ENCODE measurements around the gene TOP1.

TOP1 gene

DNA sequence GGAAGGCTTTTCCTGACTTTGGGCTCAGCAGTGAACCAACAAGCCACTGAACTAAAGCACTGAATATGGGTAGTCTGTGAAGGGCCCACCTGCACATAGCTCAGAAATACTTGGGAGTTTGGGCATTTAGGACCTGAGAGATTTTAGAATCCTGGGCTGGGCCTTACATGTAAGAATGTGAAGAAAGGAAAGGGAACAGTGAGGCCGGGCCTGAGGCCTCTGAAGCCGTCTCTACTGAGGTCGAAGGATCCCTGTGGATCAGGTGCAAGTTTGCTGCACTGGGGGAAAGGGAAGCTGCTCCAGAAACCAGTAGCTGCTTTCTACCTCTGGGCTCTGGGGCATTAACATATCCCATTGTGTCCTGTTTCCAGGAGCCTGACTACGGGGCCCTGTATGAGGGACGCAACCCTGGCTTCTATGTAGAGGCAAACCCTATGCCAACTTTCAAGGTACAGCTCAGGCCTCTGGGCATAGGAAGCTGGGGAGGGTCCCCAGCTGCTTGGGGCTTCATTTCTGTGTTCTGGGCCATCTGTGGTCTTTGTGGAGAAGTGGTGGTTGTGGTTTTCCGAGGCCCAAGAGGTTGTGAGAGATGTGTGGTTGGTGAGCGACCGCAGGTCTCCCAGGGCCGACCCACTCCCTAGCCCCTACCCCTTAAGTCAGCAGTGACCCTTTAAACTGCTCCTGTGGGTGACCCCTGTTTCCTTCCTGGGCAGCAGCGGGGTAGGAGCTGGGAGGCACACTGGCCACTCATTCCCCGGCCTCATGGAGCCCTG is 139.0 kb downstream of the TOP1 start:
- H3K27me3 ChIP-seq (ENCODE audit: insufficient read depth, poor library complexity, severe bottlenecking), result no peaks in the 10 kb centered on the region
- H3K4me3 ChIP-seq (ENCODE audit: severe bottlenecking), result no peak overlapping the region
- TF ChIP-seq, protein P1, sequence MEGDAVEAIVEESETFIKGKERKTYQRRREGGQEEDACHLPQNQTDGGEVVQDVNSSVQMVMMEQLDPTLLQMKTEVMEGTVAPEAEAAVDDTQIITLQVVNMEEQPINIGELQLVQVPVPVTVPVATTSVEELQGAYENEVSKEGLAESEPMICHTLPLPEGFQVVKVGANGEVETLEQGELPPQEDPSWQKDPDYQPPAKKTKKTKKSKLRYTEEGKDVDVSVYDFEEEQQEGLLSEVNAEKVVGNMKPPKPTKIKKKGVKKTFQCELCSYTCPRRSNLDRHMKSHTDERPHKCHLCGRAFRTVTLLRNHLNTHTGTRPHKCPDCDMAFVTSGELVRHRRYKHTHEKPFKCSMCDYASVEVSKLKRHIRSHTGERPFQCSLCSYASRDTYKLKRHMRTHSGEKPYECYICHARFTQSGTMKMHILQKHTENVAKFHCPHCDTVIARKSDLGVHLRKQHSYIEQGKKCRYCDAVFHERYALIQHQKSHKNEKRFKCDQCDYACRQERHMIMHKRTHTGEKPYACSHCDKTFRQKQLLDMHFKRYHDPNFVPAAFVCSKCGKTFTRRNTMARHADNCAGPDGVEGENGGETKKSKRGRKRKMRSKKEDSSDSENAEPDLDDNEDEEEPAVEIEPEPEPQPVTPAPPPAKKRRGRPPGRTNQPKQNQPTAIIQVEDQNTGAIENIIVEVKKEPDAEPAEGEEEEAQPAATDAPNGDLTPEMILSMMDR (IDR thresholded peaks at IDR 0.05; ENCODE audit: poor library complexity, severe bottlenecking), result no peak
- DNase-seq (ENCODE audit: low spot score), result peak; percentile 64
- H3K9me3 ChIP-seq (ENCODE audit: severe bottlenecking), result no peaks in the 10 kb centered on the region
- peaks cover 97% of the 10 kb centered on the region for H3K36me3 ChIP-seq (ENCODE audit: low read depth)
- no peak overlapping the region for H3K27ac ChIP-seq (ENCODE audit: poor library complexity, severe bottlenecking)
- H3K4me1 ChIP-seq (ENCODE audit: insufficient read depth, poor library complexity, severe bottlenecking), result no peaks in the 10 kb centered on the region
- ATAC-seq (ENCODE audit: low read depth), result no peak

GRCh38 chr20:41168281-41169161 is 139.9 kb downstream of the TOP1 start:
- DNase-seq (ENCODE audit: low spot score), result peak; percentile 83
- H3K27ac ChIP-seq (ENCODE audit: poor library complexity, severe bottlenecking), result no peak overlapping the region
- ATAC-seq (ENCODE audit: low read depth), result no peak
- no peaks in the 10 kb centered on the region for H3K4me1 ChIP-seq (ENCODE audit: insufficient read depth, poor library complexity, severe bottlenecking)
- no peaks in the 10 kb centered on the region for H3K9me3 ChIP-seq (ENCODE audit: severe bottlenecking)
- H3K36me3 ChIP-seq (ENCODE audit: low read depth), result peaks cover 97% of the 10 kb centered on the region
- H3K4me3 ChIP-seq (ENCODE audit: severe bottlenecking), result no peak overlapping the region
- TF ChIP-seq, protein P1 (IDR thresholded peaks at IDR 0.05; ENCODE audit: poor library complexity, severe bottlenecking), result no peak
- H3K27me3 ChIP-seq (ENCODE audit: insufficient read depth, poor library complexity, severe bottlenecking), result no peaks in the 10 kb centered on the region

GRCh38 chr20:41169162-41169690 is 140.6 kb downstream of the TOP1 start:
- ATAC-seq (ENCODE audit: low read depth), result no peak
- TF ChIP-seq, protein P1 (IDR thresholded peaks at IDR 0.05; ENCODE audit: poor library complexity, severe bottlenecking), result no peak
- DNase-seq (ENCODE audit: low spot score), result peak; percentile 70
- Histone ChIP-seq H3K4me3 (ENCODE audit: severe bottlenecking) (no peak overlapping the region), H3K36me3 (ENCODE audit: low read depth) (peaks cover 97% of the 10 kb centered on the region), H3K27me3 (ENCODE audit: insufficient read depth, poor library complexity, severe bottlenecking) (no peaks in the 10 kb centered on the region), H3K4me1 (ENCODE audit: insufficient read depth, poor library complexity, severe bottlenecking) (no peaks in the 10 kb centered on the region), H3K27ac (ENCODE audit: poor library complexity, severe bottlenecking) (peak overlapping the region; percentile 0), H3K9me3 (ENCODE audit: severe bottlenecking) (no peaks in the 10 kb centered on the region)

- Histone ChIP-seq H3K27me3 (ENCODE audit: insufficient read depth, poor library complexity, severe bottlenecking) (no peaks in the 10 kb centered on the region), H3K4me1 (ENCODE audit: insufficient read depth, poor library complexity, severe bottlenecking) (no peaks in the 10 kb centered on the region), H3K4me3 (ENCODE audit: severe bottlenecking) (no peak overlapping the region), H3K36me3 (ENCODE audit: low read depth) (peaks cover 97% of the 10 kb centered on the region), H3K27ac (ENCODE audit: poor library complexity, severe bottlenecking) (peak overlapping the region; percentile 0), H3K9me3 (ENCODE audit: severe bottlenecking) (no peaks in the 10 kb centered on the region)
- ATAC-seq (ENCODE audit: low read depth) (peak; percentile 35), DNase-seq (ENCODE audit: low spot score) (peak; percentile 83)
- TF ChIP-seq, protein P1 (IDR thresholded peaks at IDR 0.05; ENCODE audit: poor library complexity, severe bottlenecking), result no peak
Measured at GRCh38 chr20:41169791-41170351, 141.2 kb downstream of the TOP1 start.
